SJCRH30 (cell line): Measurements from ENCODE around the gene SLIRP. TPM values are rescaled to one million over a fixed set of nuclear protein-coding genes. Genes with fewer than 3 reads are reported as not detected.

Experiments
- DNase-seq, 2 experiments: peaks; one replicate each; pipeline ENCODE4 v3.0.0-alpha.2; 2015 to 2020
- H3K27ac ChIP-seq: fragments of 250-450 bp; sonication (Bioruptor Pico); 2 replicates; pipeline ENCODE4 v1.5.1; 2020; ENCODE audit warnings: mild to moderate bottlenecking, moderate library complexity
- H3K27me3 ChIP-seq: fragments of 250-450 bp; sonication (Bioruptor Pico); 2 replicates; pipeline ENCODE4 v1.5.1; 2020; ENCODE audit warnings: mild to moderate bottlenecking, moderate library complexity
- H3K36me3 ChIP-seq: fragments of 250-450 bp; sonication (Bioruptor Pico); 2 replicates; pipeline ENCODE4 v1.5.1; 2020; ENCODE audit warnings: mild to moderate bottlenecking, moderate library complexity
- H3K4me1 ChIP-seq: fragments of 250-450 bp; sonication (Bioruptor Pico); 2 replicates; pipeline ENCODE4 v1.5.1; 2020; ENCODE audit warnings: mild to moderate bottlenecking, moderate library complexity
- H3K4me3 ChIP-seq: fragments of 250-450 bp; sonication (Bioruptor Pico); 2 replicates; pipeline ENCODE4 v1.5.1; 2020; ENCODE audit warnings: mild to moderate bottlenecking, moderate library complexity
- H3K9me3 ChIP-seq: fragments of 250-450 bp; sonication (Bioruptor Pico); replicated peaks from 2 replicates; pipeline ENCODE4 v1.5.1; 2020; ENCODE audit warnings: mild to moderate bottlenecking, moderate library complexity
- total RNA-seq: library from RNA; depleted of rRNA; stranded (reverse); fragments of >200 nt; shearing (Covaris generic); gene quantifications from 2 replicates; pipeline ENCODE4 v1.2.3, GENCODE V29; 2014; rRNA removed

The SLIRP gene
- total RNA-seq, 1 experiment from 2014 or later = 634 TPM

DNA sequence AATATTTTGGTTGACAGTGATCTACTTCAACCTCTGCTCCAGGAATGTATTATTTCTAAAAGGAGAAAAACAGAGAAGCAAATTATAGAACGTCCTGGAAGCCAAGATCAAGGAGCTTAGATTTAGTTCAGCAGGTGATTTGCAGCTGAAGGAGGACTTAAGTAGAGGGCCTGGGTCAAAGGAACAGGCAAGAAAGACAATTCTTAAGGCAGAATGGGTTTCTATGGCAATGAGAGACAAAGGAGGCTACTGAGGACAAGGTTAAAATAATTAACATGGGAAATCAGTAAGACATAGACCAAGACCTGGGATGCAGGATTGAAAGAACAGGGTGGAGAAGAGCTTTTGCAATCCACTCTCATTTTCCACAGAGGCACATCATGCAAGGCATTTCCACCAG, 55.4 kb downstream of the SLIRP start:
- Histone ChIP-seq H3K9me3 (no peaks in the 10 kb centered on the region), H3K27ac (no peak overlapping the region), H3K4me3 (no peak overlapping the region), H3K4me1 (no peaks in the 10 kb centered on the region), H3K36me3 (no peaks in the 10 kb centered on the region), H3K27me3 (no peaks in the 10 kb centered on the region)
- DNase-seq = no peak

DNA sequence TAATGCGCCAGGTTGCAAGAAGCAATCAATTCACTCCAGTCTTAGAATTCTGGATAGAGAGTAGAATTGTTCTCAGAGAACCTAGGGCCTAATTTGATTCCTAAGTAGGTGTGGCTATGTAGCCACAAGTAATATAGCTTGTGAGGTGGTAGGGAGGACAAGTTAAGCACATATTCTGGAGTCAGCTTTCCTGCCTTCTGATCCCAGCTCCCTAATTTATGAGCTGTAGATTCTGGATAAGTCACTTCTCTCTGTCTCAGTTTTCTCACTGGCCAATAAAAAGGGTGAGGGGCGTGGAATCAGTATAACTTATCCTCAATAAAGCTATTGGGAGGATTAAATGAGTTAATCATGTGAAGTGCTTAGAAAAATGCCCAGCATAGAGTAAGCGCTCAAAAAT, 56.1 kb downstream of the SLIRP start:
- H3K36me3 ChIP-seq = no peaks in the 10 kb centered on the region
- no peaks in the 10 kb centered on the region for H3K4me1 ChIP-seq
- no peaks in the 10 kb centered on the region for H3K27me3 ChIP-seq
- DNase-seq = no peak
- no peaks in the 10 kb centered on the region for H3K9me3 ChIP-seq
- H3K4me3 ChIP-seq = no peak overlapping the region
- H3K27ac ChIP-seq = no peak overlapping the region

Other genes starting within 250 kb of the SLIRP start
- 0.16 TPM in 1 of 2 replicates, not detected in the other for gene ISM2, start 209.3 kb upstream of the SLIRP start, total RNA-seq
- gene SPTLC2, start 91.5 kb upstream of the SLIRP start, total RNA-seq = 15.1 and 15.8 TPM in 2 replicates
- 12.8 and 14.8 TPM in 2 replicates for gene ALKBH1, start 80 bp upstream of the SLIRP start, total RNA-seq
- gene SNW1, start 53.1 kb downstream of the SLIRP start, total RNA-seq = 77.3 and 82.3 TPM in 2 replicates
- 1.5 TPM in 2 replicates for gene ADCK1, start 92.0 kb downstream of the SLIRP start, total RNA-seq